Activated T-helper 17 cell treated with anti-CD3 and anti-CD28 coated beads, Interleukin-2, amount 50 U/mL, for 72 hours (primary cell): ENCODE measurements around the gene CD47. TPM values are rescaled to one million over a fixed set of nuclear protein-coding genes. Genes with fewer than 3 reads are reported as not detected.

ENCODE experiments used
- ATAC-seq: fragments of 150-1000 bp; cut with Tn5 transposase; replicated peaks from 2 replicates; pipeline ENCODE4 v1.10.0; 2021; ENCODE audit warnings: mild to moderate bottlenecking, moderate library complexity
- H3K27ac Mint-ChIP-seq: one replicate; pipeline ENCODE4 v1.8.0; 2022; ENCODE audit warnings: mixed read lengths
- H3K27me3 Mint-ChIP-seq: one replicate; pipeline ENCODE4 v1.8.0; 2022; ENCODE audit warnings: mixed read lengths
- H3K36me3 Mint-ChIP-seq: one replicate; pipeline ENCODE4 v1.8.0; 2022; ENCODE audit warnings: low read depth, mild to moderate bottlenecking, mixed read lengths
- H3K4me1 Mint-ChIP-seq: one replicate; pipeline ENCODE4 v1.8.0; 2022; ENCODE audit warnings: mixed read lengths
- H3K4me3 Mint-ChIP-seq: one replicate; pipeline ENCODE4 v1.8.0; 2022; ENCODE audit warnings: mild to moderate bottlenecking, mixed read lengths
- H3K9me3 Mint-ChIP-seq: one replicate; pipeline ENCODE4 v1.8.0; 2022; ENCODE audit warnings: mixed read lengths
- total RNA-seq, 2 donors: library from RNA; stranded (reverse); gene quantifications; one replicate each; pipeline ENCODE4 v1.2.3, GENCODE V29; 2022

The CD47 gene
- total RNA-seq, 2 donors from 2014 or later, result 139 to 197 TPM

GRCh38 chr3:108013141-108014055 lies 77.4 kb downstream of the CD47 start:
- no peak overlapping the region for H3K4me3 Mint-ChIP-seq
- H3K27me3 Mint-ChIP-seq, result no peaks in the 10 kb centered on the region
- no peak overlapping the region for H3K27ac Mint-ChIP-seq
- ATAC-seq, result no peak
- peaks cover 5% of the 10 kb centered on the region for H3K4me1 Mint-ChIP-seq
- H3K9me3 Mint-ChIP-seq, result no peaks in the 10 kb centered on the region
- H3K36me3 Mint-ChIP-seq, result no peaks in the 10 kb centered on the region

- Mint-ChIP-seq H3K27ac (no peak overlapping the region), H3K36me3 (no peaks in the 10 kb centered on the region), H3K4me3 (no peak overlapping the region), H3K27me3 (no peaks in the 10 kb centered on the region), H3K4me1 (peaks cover 11% of the 10 kb centered on the region), H3K9me3 (no peaks in the 10 kb centered on the region)
- ATAC-seq, result no peak
Observed at GRCh38 chr3:108012304-108012703, 78.5 kb downstream of the CD47 start.

- no peaks in the 10 kb centered on the region for H3K36me3 Mint-ChIP-seq
- no peaks in the 10 kb centered on the region for H3K27me3 Mint-ChIP-seq
- no peak for ATAC-seq
- no peak overlapping the region for H3K27ac Mint-ChIP-seq
- no peaks in the 10 kb centered on the region for H3K9me3 Mint-ChIP-seq
- no peak overlapping the region for H3K4me3 Mint-ChIP-seq
- H3K4me1 Mint-ChIP-seq, result peaks cover 8% of the 10 kb centered on the region
Observed at GRCh38 chr3:108011616-108012015, 79.2 kb downstream of the CD47 start.

- Mint-ChIP-seq H3K27ac (no peak overlapping the region), H3K36me3 (no peaks in the 10 kb centered on the region), H3K9me3 (no peaks in the 10 kb centered on the region), H3K4me3 (no peak overlapping the region), H3K4me1 (peaks cover 11% of the 10 kb centered on the region), H3K27me3 (no peaks in the 10 kb centered on the region)
- no peak for ATAC-seq
Observed at GRCh38 chr3:108008931-108009639, 81.7 kb downstream of the CD47 start.

- Mint-ChIP-seq H3K36me3 (no peaks in the 10 kb centered on the region), H3K27me3 (no peaks in the 10 kb centered on the region), H3K4me1 (peaks cover 11% of the 10 kb centered on the region), H3K4me3 (no peak overlapping the region), H3K9me3 (no peaks in the 10 kb centered on the region), H3K27ac (no peak overlapping the region)
- no peak for ATAC-seq
Observed at GRCh38 chr3:108008106-108008505, 82.7 kb downstream of the CD47 start.

GRCh38 chr3:108006881-108007331 lies 83.9 kb downstream of the CD47 start:
- Mint-ChIP-seq H3K4me3 (no peak overlapping the region), H3K4me1 (peaks cover 11% of the 10 kb centered on the region), H3K27ac (no peak overlapping the region), H3K9me3 (no peaks in the 10 kb centered on the region), H3K27me3 (no peaks in the 10 kb centered on the region), H3K36me3 (no peaks in the 10 kb centered on the region)
- ATAC-seq, result no peak

GRCh38 chr3:108006077-108006771 lies 84.6 kb downstream of the CD47 start:
- Mint-ChIP-seq H3K4me1 (peaks cover 11% of the 10 kb centered on the region), H3K27ac (no peak overlapping the region), H3K36me3 (no peaks in the 10 kb centered on the region), H3K4me3 (no peak overlapping the region), H3K9me3 (no peaks in the 10 kb centered on the region), H3K27me3 (no peaks in the 10 kb centered on the region)
- no peak for ATAC-seq

GRCh38 chr3:108004647-108005046 lies 86.2 kb downstream of the CD47 start:
- Mint-ChIP-seq H3K27me3 (no peaks in the 10 kb centered on the region), H3K36me3 (no peaks in the 10 kb centered on the region), H3K9me3 (no peaks in the 10 kb centered on the region), H3K27ac (no peak overlapping the region), H3K4me1 (peaks cover 11% of the 10 kb centered on the region), H3K4me3 (no peak overlapping the region)
- ATAC-seq, result no peak

GRCh38 chr3:108001457-108001856 lies 89.4 kb downstream of the CD47 start:
- Mint-ChIP-seq H3K4me3 (no peak overlapping the region), H3K27me3 (no peaks in the 10 kb centered on the region), H3K27ac (no peak overlapping the region), H3K4me1 (peaks cover 5% of the 10 kb centered on the region), H3K9me3 (no peaks in the 10 kb centered on the region), H3K36me3 (no peaks in the 10 kb centered on the region)
- no peak for ATAC-seq

GRCh38 chr3:107999215-107999775 lies 91.5 kb downstream of the CD47 start:
- H3K4me3 Mint-ChIP-seq, result no peak overlapping the region
- no peaks in the 10 kb centered on the region for H3K4me1 Mint-ChIP-seq
- no peaks in the 10 kb centered on the region for H3K27me3 Mint-ChIP-seq
- no peaks in the 10 kb centered on the region for H3K9me3 Mint-ChIP-seq
- ATAC-seq, result no peak
- no peaks in the 10 kb centered on the region for H3K36me3 Mint-ChIP-seq
- H3K27ac Mint-ChIP-seq, result no peak overlapping the region

GRCh38 chr3:107997671-107998070 lies 93.2 kb downstream of the CD47 start:
- ATAC-seq, result no peak
- no peaks in the 10 kb centered on the region for H3K27me3 Mint-ChIP-seq
- no peak overlapping the region for H3K27ac Mint-ChIP-seq
- H3K9me3 Mint-ChIP-seq, result peaks cover 4% of the 10 kb centered on the region
- H3K4me1 Mint-ChIP-seq, result peaks cover 5% of the 10 kb centered on the region
- no peaks in the 10 kb centered on the region for H3K36me3 Mint-ChIP-seq
- no peak overlapping the region for H3K4me3 Mint-ChIP-seq

- Mint-ChIP-seq H3K27me3 (no peaks in the 10 kb centered on the region), H3K4me1 (peaks cover 5% of the 10 kb centered on the region), H3K36me3 (no peaks in the 10 kb centered on the region), H3K4me3 (no peak overlapping the region), H3K27ac (no peak overlapping the region), H3K9me3 (peaks cover 4% of the 10 kb centered on the region)
- no peak for ATAC-seq
Observed at GRCh38 chr3:107995823-107996222, 95.0 kb downstream of the CD47 start.

- H3K4me3 Mint-ChIP-seq, result no peak overlapping the region
- peaks cover 4% of the 10 kb centered on the region for H3K9me3 Mint-ChIP-seq
- H3K36me3 Mint-ChIP-seq, result no peaks in the 10 kb centered on the region
- no peak for ATAC-seq
- no peaks in the 10 kb centered on the region for H3K27me3 Mint-ChIP-seq
- no peak overlapping the region for H3K27ac Mint-ChIP-seq
- H3K4me1 Mint-ChIP-seq, result peaks cover 5% of the 10 kb centered on the region
Observed at GRCh38 chr3:107994956-107995715, 95.7 kb downstream of the CD47 start.

- ATAC-seq, result no peak
- H3K27ac Mint-ChIP-seq, result no peak overlapping the region
- H3K4me1 Mint-ChIP-seq, result peaks cover 10% of the 10 kb centered on the region
- no peaks in the 10 kb centered on the region for H3K36me3 Mint-ChIP-seq
- peaks cover 4% of the 10 kb centered on the region for H3K9me3 Mint-ChIP-seq
- H3K27me3 Mint-ChIP-seq, result no peaks in the 10 kb centered on the region
- H3K4me3 Mint-ChIP-seq, result no peak overlapping the region
Observed at GRCh38 chr3:107994181-107994580, 96.7 kb downstream of the CD47 start.
